Kidney tubule cell (primary cell): ENCODE data around the gene XPO5.

ENCODE experiments used
- DNase-seq: peaks from one replicate; pipeline ENCODE4 v3.0.0-alpha.2; 2018; ENCODE audit warnings: low spot score

Gene XPO5

DNA sequence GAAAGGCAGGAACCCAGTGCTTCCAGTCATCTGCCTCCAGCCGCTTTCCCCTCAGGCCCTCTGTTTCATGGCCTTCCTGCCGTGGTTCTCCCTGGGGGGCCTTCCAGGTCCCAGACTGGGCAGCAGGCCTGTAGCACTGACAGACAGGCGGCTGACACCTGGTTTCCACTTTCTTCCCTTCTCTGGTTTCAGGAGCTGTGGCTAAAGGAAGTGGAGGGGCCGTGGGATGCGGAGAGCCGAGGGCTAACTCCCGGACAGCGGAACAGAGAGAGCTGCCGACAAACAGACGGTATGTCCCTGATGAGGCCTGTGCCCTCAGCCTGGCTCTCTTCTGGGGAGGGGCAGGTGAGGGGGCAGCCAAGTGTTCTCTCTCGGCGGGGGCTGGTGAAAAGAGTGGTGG is 78.1 kb downstream of the XPO5 start:
- no peak for DNase-seq

DNA sequence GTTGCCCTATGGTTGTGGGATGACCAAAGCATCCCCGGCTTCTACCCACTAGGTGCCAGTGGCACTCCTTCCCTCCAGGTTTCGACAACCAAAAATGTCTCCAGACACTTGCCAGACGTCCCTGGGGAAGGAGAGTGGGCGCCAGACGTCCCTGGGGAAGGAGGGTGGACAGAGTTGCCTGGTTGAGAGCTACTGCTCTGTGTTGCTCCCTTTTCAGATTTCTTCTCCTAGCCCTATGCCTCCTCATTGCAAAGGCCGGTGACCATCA is 78.8 kb downstream of the XPO5 start:
- DNase-seq: no peak

GRCh38 chr6:43496370-43497128 is 79.3 kb downstream of the XPO5 start:
- peak; percentile 56 for DNase-seq

DNA sequence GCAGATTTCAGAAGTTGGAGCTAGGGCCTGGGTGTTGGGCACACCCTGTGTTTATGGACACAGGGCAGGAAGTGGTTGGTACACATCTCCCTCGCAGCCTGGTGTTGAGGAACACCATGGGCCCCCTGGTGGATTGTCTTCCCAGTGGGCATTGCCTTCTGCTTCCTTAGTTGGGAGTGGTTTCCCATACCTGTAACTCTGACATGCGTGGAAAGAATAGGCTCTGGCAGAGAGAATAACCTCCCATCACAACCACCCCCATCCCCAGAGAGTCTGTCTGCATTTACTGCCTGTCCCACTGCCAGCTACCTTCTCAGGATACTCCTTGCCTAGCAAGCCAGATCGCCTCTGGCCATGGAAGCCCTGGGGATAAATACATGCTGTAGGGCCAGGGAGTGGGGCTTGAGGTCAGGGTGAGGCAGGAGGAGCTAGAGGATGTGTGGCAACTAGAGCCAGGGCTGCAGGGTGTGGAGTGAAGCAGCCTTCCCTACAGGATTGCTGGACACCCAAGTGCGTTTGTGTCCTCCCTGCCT is 80.4 kb downstream of the XPO5 start:
- DNase-seq: no peak

DNA sequence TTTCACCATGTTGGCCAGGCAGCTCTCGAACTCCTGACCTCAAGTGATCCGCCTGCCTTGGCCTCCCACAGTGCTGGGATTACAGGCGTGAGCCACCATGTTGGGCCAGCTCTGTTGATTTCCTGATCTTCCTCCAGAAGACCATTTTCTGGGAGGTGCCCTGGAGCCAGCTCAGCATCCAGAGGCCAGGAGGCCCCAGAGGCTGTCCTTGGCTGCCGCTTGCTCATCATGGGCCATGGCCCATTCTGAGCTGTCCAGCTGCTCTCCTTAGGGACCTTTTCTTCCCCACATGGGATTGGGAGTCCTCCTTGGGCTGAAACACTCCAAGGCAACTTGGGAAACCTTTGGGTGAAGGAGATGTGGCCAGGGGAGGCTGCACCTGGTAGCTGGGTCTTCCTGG is 81.1 kb downstream of the XPO5 start:
- no peak for DNase-seq

DNA sequence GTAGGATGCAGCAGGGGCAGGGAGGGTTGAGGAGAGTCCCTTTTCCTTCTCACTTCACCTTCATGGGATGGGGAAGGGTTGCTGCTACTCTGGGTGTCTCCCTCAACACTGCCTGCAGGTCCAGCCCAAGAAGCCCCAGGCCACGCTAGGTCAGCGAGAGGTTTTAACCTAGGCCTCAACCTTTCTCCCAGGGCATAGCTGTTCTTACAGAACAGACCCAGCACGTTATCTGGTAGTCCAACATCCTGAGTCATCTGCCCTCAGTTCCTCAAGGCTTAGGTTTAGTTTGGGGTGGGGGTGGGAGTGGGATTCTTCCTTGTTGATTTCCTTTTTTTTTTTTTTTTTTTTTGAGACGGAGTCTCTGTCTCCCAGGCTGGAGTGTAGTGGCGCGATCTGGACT is 81.5 kb downstream of the XPO5 start:
- DNase-seq: no peak

GRCh38 chr6:43493833-43494232 is 82.0 kb downstream of the XPO5 start:
- no peak for DNase-seq

DNA sequence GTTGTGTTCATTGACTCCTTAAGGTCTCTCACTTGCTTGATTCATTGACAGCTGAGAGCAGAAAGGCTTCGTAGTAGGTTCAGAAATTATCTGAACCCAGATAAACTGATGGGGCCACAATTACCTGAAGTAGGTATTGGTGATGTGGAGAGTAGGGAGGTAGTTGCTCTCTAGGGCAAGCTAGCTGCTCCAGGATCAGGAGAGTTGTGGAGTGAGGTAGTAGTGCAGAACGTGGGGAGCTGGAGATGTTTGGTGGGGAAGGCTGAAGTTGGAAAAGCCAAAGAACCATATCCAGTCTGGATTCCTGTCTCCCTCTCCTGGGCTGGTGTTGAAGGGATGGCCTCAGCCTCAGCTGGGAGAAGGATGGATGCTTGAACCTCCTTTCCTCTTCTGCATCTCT is 82.6 kb downstream of the XPO5 start:
- DNase-seq: no peak

- DNase-seq: no peak
Measured at GRCh38 chr6:43492673-43493072, 83.2 kb downstream of the XPO5 start.

DNA sequence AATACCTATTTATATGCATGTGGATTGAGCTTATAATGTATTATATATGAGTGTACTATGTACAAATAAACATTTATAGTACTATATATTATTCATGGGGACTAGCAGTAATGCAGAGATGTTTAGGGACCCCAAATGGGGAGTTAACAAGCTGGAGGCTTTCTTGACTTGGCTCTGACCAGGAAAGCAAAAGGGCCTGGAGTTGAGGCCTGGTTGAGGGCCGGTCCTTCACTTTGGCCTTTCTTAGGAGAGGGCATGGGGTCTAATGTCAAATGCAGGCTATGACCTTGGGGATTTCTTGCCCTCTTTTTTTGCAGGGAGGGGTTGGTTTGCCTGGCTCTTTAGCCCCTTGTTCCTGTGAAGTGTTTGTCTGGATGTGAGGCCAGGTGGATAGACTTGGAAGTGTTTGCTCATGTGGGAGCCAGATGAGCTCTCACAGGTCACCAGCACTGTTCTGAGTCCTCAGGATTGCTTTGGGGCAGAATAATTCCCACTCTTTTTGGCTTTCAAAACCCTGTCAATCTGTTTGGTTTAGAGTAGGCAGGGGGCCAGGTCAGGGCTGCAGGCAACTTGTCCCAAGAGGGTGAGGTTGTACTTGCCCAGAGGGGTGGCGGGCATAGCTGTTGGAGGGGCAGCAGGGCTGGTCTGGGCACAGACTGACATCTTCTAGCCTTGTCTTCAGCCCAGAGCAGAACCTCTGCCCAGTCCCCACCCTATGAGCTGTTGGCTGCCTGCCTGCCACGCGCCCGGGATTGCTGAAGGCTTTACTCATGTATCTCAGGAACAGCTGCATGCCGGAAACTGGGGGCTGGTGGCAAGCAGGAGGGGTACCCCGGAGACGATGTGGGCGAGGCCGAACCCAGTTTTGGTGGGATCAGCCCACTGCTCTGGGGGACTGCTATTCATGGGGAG is 83.8 kb downstream of the XPO5 start:
- DNase-seq: peak; percentile 56

DNA sequence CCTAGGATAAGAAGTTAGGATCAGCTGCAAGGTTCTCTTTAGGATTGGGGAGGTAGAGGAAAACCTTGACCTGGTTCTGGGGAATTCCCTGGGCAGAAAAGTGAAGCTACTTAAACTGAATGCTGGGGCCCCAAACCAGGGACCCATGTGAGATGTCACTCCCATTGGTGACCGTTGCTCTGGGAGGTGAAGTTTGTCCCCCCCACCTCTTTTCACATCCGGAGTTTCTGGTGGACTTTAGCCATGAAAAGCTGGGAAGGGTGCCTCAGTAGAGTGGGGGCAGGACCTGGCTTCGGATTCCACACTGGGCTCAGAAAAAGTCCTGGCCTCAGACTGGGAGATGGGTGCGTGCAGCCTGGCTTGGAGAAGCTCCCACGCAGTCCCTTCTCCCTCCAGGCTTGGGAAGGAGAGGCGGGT is 85.3 kb downstream of the XPO5 start:
- DNase-seq: no peak

- no peak for DNase-seq
Measured at GRCh38 chr6:43489277-43490072, 86.4 kb downstream of the XPO5 start.

DNA sequence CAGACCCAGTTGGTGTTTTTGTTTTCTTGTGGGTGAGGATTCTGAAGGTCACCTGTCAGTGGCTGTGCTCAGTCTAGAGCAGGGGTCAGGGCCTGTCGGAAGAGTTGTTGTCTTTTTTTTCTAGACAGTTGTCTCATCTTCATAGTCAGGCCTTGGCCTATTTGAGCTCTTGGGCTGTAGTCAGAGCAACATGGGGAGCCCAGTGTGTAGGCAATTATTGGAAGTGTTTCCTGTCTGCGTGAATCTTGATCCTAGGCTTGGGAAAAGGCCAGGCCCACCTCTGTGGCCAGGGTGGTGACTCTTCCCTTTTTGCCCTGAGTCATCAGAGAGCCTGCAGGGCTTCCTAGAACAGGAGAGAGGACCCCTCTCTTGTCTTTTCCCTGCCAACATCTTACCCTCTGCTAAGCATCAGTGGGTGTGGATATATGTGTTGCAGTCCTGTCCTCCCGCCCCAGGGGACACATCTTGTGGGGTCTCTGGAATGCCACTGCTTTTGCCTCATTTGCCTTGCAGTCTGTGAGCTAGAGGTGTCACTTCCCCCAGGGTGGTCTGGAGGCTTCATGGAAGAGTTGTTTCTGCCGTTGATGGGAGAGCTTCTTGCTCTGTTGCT is 87.1 kb downstream of the XPO5 start:
- DNase-seq: peak; percentile 39

GRCh38 chr6:43481591-43482236 is 94.1 kb downstream of the XPO5 start:
- peak; percentile 75 for DNase-seq

DNA sequence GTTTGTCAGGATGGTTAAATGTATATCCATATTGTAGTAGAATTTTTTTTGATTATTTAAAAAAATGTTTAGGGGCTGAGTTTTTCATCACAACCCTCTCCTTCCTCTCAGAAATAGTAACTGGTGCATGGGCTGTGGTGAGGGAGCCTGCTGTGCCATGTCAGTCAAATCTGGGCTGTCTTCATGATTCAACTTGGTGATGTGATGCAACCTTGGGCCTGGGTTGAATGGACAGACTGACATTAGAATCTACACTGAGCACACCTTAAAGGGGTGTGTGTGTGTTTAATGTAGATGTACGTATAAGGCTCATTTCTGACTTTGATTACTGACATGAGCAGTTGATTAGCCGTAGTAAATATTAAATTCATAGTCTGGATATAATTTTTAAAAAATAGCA is 94.8 kb downstream of the XPO5 start:
- peak; percentile 36 for DNase-seq

DNA sequence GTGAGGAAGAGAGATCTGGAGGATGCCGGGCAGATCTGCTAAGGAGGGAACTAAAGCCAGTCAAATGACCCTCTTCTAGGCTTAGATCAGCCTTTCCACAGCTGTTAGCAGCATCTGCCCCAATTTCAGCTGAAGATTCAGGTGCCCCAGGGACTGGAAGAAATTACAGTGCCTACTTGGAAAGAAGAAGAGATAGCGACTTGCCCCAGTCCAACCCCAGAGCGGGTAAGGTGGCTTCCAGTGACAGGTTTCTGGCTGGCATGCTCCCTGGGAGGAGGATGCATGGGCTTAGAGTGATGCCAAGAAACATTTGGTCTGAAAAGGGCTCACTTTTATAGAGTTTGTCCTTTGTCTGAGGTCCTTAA is 97.8 kb downstream of the XPO5 start:
- DNase-seq: no peak

DNA sequence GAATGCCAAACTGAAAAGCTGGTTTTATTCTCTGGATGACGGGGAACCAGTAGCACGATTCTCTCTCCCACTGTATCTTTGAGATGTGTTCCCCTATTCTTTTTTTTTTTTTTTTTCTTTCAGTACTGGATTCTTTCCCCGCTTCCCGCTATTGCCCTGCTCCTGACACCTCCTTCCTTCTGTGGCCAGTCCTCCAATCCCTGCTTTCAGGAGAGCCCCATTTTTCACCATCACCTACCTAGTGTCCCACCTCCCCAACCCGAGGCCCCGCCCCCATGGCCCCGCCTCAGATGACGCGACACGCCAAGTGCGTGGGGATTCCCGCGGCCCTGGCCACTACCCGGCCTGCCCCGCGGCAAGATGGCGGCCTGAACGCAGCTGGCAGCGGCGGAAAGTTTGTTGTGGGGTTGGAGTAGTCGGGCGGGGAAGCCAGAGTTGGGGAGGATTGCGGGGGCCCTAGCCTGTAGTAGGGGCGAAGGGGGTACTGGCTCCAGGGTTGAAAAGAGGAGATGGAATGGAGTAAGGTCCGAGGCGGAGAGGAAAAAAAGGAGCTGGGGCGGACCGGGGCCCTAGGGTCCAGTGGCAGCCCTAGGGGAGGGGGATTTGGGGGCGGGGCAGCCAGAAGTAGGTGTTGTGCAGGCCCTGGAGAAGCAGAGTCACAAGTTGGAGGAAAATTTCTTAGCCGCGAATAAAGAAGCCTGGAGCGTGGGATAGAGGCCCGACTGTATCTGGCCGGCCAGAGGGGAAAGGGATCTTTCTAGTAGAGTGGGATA is 98.4 kb downstream of the XPO5 start, which contains the start of gene TJAP1:
Gene TJAP1, plus strand, starts transcription at position 336 of the 773 bp plus-strand sequence. CDS start 21,432 bp downstream, outside the sequence.
- peak; percentile 86 for DNase-seq

DNA sequence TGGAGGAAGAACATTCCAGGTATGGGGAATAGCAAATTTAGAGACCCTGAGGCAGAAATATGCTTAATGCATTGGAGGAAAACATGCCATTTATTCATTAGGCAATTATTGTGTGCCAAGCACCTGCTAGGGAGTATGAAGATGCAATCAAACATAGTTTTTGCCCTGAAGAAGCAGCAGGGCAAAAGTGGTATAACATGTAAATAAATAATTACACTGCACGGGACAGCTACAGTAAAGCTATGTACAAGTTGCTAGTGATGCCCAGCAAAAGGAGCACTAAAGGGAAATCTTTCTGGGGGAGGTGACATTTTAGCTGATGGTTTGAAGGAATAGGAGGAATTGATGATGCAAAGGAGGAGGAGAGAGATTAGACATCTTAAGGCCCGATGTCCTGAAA is 99.1 kb downstream of the XPO5 start:
- DNase-seq: no peak

GRCh38 chr6:43475516-43475915 is 100.3 kb downstream of the XPO5 start:
- no peak for DNase-seq

DNA sequence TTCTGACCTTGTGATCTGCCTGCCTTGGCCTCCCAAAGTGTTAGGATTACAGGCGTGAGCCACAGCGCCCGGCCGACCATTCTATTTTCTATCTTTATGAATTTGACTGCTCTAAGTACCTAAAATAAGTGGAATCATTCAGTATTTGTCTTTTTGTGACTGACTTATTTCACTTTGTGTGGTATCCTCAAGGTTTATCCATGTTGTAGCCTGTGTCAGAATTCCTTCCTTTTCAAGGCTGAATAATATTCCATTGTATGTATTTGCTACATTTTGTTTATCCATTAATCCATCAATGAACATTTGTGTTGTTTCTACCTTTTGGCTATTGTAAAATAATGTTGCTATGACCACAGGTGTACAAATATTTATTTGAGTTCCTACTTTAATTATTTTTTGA is 103.3 kb downstream of the XPO5 start:
- no peak for DNase-seq
